Thyroid gland (tissue), 4 donors: Measurements from ENCODE around the gene CFAP53. TPM values are rescaled to one million over a fixed set of nuclear protein-coding genes. Genes with fewer than 3 reads are reported as not detected.

ENCODE experiments used
- DNase-seq, 2 donors: peaks; one replicate each; pipeline ENCODE4 v3.0.0-alpha.2; 2019
- H3K27ac ChIP-seq, 3 donors: fragments of 200-600 bp; sonication (generic); 1 replicate in 2 of 3; 2 replicates in 1 of 3; pipeline ENCODE4 v1.5.1; 2016 to 2019; ENCODE audit warnings: mild to moderate bottlenecking in 1 of 3, moderate library complexity in 1 of 3
- H3K27me3 ChIP-seq: fragments of 200-600 bp; sonication (generic); one replicate; pipeline ENCODE4 v1.5.1; 2019
- H3K36me3 ChIP-seq, 2 donors: fragments of 200-600 bp; sonication (generic); one replicate each; pipeline ENCODE4 v1.5.1; 2016 to 2019
- H3K4me1 ChIP-seq, 2 donors: fragments of 200-600 bp; sonication (generic); one replicate each; pipeline ENCODE4 v1.5.1; 2017 to 2019
- H3K4me3 ChIP-seq, 3 donors: fragments of 200-600 bp; sonication (generic); replicated peaks in 1 of 3; 1 replicate in 2 of 3; 2 replicates in 1 of 3; pipeline ENCODE4 v1.5.1; 2016; ENCODE audit warnings: mild to moderate bottlenecking in 1 of 3
- H3K9me3 ChIP-seq: fragments of 200-600 bp; sonication (generic); one replicate; pipeline ENCODE4 v1.5.1; 2017
- CTCF ChIP-seq, 6 experiments: fragments of 200-600 bp in 3 of 6; fragments of 450-650 bp in 3 of 6; sonication (generic) in 3 of 6; IDR thresholded peaks; one replicate each; pipeline ENCODE4 v1.5.1; 2016 to 2019; ENCODE audit warnings: antibody characterized with exemption in 6 of 6, mild to moderate bottlenecking in 2 of 6, inconsistent platforms in 1 of 6, moderate library complexity in 1 of 6
- POLR2A ChIP-seq, 2 donors: fragments of 450-650 bp; IDR thresholded peaks; one replicate each; pipeline ENCODE4 v1.6.1; 2017; ENCODE audit warnings: antibody characterized with exemption in 2 of 2, mild to moderate bottlenecking in 2 of 2, moderate library complexity in 1 of 2
- WGBS, 2 donors: methylation state at CpG; one replicate each; pipeline ENCODE4 v1.1.5; 2017; 5-methylcytosine and 5-hydroxymethylcytosine counted together
- intact Hi-C: fragments of 100-400 bp; cut with DNase I; formaldehyde crosslinking; loops from one replicate; pipeline ENCODE4 v1.15.1; 2023
- total RNA-seq, 4 donors: library from RNA; depleted of rRNA; stranded (reverse); fragments of >200 nt; gene quantifications; one replicate each; pipeline ENCODE4 v1.2.3, GENCODE V29; 2016

Gene CFAP53
- total RNA-seq, 4 donors from 2014 or later = 1.2 to 2.7 (median 1.5) TPM; not detected in 1

DNA sequence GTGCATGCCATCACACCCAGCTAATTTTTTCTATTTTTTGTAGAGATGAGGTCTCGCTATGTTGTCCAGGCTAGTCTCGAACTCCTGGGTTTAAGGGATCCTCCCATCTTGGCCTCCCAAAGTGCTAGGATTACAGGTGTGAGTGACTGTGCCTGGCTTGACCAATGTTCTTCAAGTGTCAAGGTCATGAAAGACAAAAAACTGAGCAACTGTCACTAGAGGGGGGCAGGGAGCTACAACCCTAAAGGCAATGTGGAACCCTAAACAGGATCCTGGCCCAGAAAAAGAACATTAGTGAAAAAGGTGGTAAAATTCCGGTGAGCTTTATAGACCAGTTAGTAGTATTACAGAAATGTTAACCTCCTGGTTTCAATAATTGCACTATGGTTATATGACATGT is 78.6 kb downstream of the CFAP53 start:
- intact Hi-C loops = no loop called here
- TF ChIP-seq POLR2A (IDR thresholded peaks at IDR 0.05) (no peak), CTCF (IDR thresholded peaks at IDR 0.05) (no peak)
- 89 to 95% methylated on average over 3 of the region's 3 CpGs for WGBS, 2 donors

GRCh38 chr18:50186385-50186784 is 79.9 kb downstream of the CFAP53 start:
- no peaks in the 10 kb centered on the region for H3K27me3 ChIP-seq

More for the DNA sequence above, 78.6 kb downstream of the CFAP53 start:
- H3K27me3 ChIP-seq = no peaks in the 10 kb centered on the region
- H3K27ac ChIP-seq = no peak overlapping the region
- no peaks in the 10 kb centered on the region for H3K36me3 ChIP-seq
- no peak for DNase-seq
- H3K4me1 ChIP-seq = peaks cover 0 to 3% of the 10 kb centered on the region in 2 donors
- H3K9me3 ChIP-seq = no peaks in the 10 kb centered on the region
- no peak overlapping the region for H3K4me3 ChIP-seq

DNA sequence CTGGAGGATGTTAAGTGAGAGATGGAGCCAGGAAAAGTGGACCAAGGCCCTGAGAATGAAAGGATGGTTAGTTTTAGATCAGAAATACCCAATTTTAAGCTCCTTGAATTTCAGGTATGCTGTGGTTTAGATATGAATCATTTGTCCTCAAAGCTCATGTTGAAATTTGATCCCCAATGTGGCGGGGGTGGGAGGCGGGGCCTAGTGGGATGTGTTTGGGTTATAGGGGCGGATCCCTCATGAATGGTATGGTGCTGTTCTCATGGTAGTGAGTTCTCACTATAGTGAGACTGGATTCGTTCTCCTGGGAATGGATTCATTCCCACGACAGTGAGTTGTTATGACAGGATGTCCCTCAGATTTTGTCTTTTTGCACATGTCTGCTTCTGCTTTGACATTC is 82.7 kb downstream of the CFAP53 start:
- TF ChIP-seq POLR2A (IDR thresholded peaks at IDR 0.05) = no peak
- no peak for TF ChIP-seq CTCF (IDR thresholded peaks at IDR 0.05)
- intact Hi-C loops = no loop called here

More at GRCh38 chr18:50186385-50186784, 79.9 kb downstream of the CFAP53 start:
- DNase-seq = no peak
- Histone ChIP-seq H3K9me3 (no peaks in the 10 kb centered on the region), H3K4me1 (no peaks in the 10 kb centered on the region), H3K36me3 (no peaks in the 10 kb centered on the region), H3K27ac (no peak overlapping the region), H3K4me3 (no peak overlapping the region)
- 86 to 88% methylated on average over 1 of the region's 1 CpG for WGBS, 2 donors
- intact Hi-C loops = no loop called here
- TF ChIP-seq POLR2A (IDR thresholded peaks at IDR 0.05) = no peak
- no peak for TF ChIP-seq CTCF (IDR thresholded peaks at IDR 0.05)

DNA sequence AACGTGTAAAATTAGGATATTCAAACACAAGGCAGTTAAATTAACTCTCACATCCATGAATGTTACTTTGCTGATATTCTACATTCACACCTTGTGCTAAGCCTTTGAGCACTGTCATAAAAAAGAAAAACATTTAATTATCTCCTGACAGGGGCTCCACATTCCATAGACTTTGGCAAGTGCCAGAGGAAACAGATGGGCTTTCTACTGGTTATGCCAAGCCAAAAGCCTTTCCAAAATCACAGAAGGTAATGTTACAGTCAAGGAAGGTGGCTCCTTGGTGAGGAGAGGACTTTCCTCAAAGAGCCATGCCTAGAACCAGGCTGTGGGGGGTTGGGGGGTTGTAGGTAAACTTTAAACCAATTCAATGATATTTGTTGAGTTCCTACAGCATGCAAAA is 83.8 kb downstream of the CFAP53 start:
- WGBS, 2 donors = 66 to 76% methylated on average over 1 of the region's 1 CpG
- no peak for DNase-seq
- Histone ChIP-seq H3K27ac (no peak overlapping the region), H3K4me1 (no peaks in the 10 kb centered on the region), H3K4me3 (no peak overlapping the region), H3K36me3 (no peaks in the 10 kb centered on the region), H3K27me3 (no peaks in the 10 kb centered on the region), H3K9me3 (no peaks in the 10 kb centered on the region)
- intact Hi-C loops = no loop called here
- TF ChIP-seq CTCF (IDR thresholded peaks at IDR 0.05) = no peak
- no peak for TF ChIP-seq POLR2A (IDR thresholded peaks at IDR 0.05)

More for the DNA sequence above, 82.7 kb downstream of the CFAP53 start:
- no peak overlapping the region for H3K4me3 ChIP-seq
- H3K9me3 ChIP-seq = no peaks in the 10 kb centered on the region
- no peaks in the 10 kb centered on the region for H3K4me1 ChIP-seq
- H3K27ac ChIP-seq = no peak overlapping the region
- 89 to 95% methylated on average over 5 of the region's 5 CpGs for WGBS, 2 donors
- H3K27me3 ChIP-seq = no peaks in the 10 kb centered on the region
- H3K36me3 ChIP-seq = no peaks in the 10 kb centered on the region
- no peak for DNase-seq

DNA sequence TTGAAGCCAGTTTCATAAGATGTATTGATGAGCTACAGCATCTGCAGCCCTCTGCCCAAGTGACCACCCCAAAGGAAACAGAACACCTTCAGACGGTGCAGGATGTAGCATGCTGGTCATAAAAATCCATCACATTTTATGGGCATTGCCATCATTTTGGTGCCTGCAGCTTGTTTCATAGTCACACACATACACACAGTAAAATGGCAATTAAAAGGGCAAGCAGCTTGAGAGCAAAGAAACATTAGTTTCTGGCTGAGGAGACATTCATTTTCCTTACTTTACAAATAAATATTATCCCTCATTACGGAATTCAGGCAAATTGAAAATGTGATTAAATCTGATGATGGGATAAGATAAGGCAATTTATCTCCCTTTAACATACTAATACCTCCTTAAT is 84.7 kb downstream of the CFAP53 start:
- WGBS, 2 donors = 65 to 66% methylated on average over 2 of the region's 2 CpGs
- Histone ChIP-seq H3K27me3 (no peaks in the 10 kb centered on the region), H3K4me1 (no peaks in the 10 kb centered on the region), H3K4me3 (no peak overlapping the region), H3K27ac (no peak overlapping the region), H3K36me3 (no peaks in the 10 kb centered on the region), H3K9me3 (no peaks in the 10 kb centered on the region)
- intact Hi-C loops = no loop called here
- TF ChIP-seq CTCF (IDR thresholded peaks at IDR 0.05) (no peak), POLR2A (IDR thresholded peaks at IDR 0.05) (no peak)
- no peak for DNase-seq
